GM23248 (cell line): ENCODE results near the gene ATP8A2.

Source experiments
- EZH2 ChIP-seq: fragments of 200-600 bp; sonication (generic); IDR thresholded peaks from 2 replicates; pipeline ENCODE4 v1.6.1; 2018; ENCODE audit warnings: antibody characterized with exemption, mild to moderate bottlenecking; ENCODE audit not compliant: insufficient read depth, poor library complexity, severe bottlenecking
- EZH2phosphoT487 ChIP-seq: fragments of 200-600 bp; sonication (generic); IDR thresholded peaks from 2 replicates; pipeline ENCODE4 v1.6.1; 2018; ENCODE audit warnings: antibody characterized with exemption, moderate library complexity, mild to moderate bottlenecking, low read depth; ENCODE audit not compliant: insufficient read depth

- TF ChIP-seq EZH2 = no peak
- no peak for TF ChIP-seq EZH2phosphoT487
Measured at GRCh38 chr13:25803641-25804040, 431.9 kb downstream of the ATP8A2 start.
